H9 (cell line): ENCODE data around the gene CD164. TPM values are rescaled to one million over a fixed set of nuclear protein-coding genes. Genes with fewer than 3 reads are reported as not detected.
A peak's percentile ranks its signal among the peaks of the same experiment; 100 is the strongest.

Experiments used
- DNase-seq: peaks from one replicate; pipeline ENCODE4 v3.0.0-alpha.2; 2017
- H2AFZ ChIP-seq: one replicate; pipeline ENCODE4 v1.6.1; 2013; ENCODE audit warnings: mild to moderate bottlenecking, low read length, control low read depth, moderate library complexity
- H2AK5ac ChIP-seq: 2 replicates; pipeline ENCODE4 v1.6.1; 2013; ENCODE audit warnings: low read length, control low read depth, mixed read lengths; ENCODE audit not compliant: insufficient read length
- H2BK120ac ChIP-seq: one replicate; pipeline ENCODE4 v1.6.1; 2013; ENCODE audit warnings: low read depth, mild to moderate bottlenecking, low read length, control low read depth, inconsistent platforms; ENCODE audit not compliant: poor library complexity, severe bottlenecking
- H2BK12ac ChIP-seq: 2 replicates; pipeline ENCODE4 v1.6.1; 2013; ENCODE audit warnings: low read length, control low read depth, mixed read lengths, low read depth; ENCODE audit not compliant: insufficient read length
- H2BK15ac ChIP-seq: 2 replicates; pipeline ENCODE4 v1.6.1; 2013; ENCODE audit warnings: low read depth, low read length, control low read depth
- H2BK20ac ChIP-seq: one replicate; pipeline ENCODE4 v1.6.1; 2013; ENCODE audit warnings: low read depth, mild to moderate bottlenecking, low read length, control low read depth, inconsistent platforms; ENCODE audit not compliant: poor library complexity, severe bottlenecking
- H2BK5ac ChIP-seq: 2 replicates; pipeline ENCODE4 v1.6.1; 2013; ENCODE audit warnings: low read length, control low read depth, mixed read lengths; ENCODE audit not compliant: insufficient read length
- H3K14ac ChIP-seq: 2 replicates; pipeline ENCODE4 v1.6.1; 2013; ENCODE audit warnings: low read length, control low read depth; ENCODE audit not compliant: insufficient read depth
- H3K18ac ChIP-seq: 2 replicates; pipeline ENCODE4 v1.6.1; 2013; ENCODE audit warnings: low read depth, mild to moderate bottlenecking, mixed read lengths, low read length, control low read depth; ENCODE audit not compliant: insufficient read length
- H3K23ac ChIP-seq: 2 replicates; pipeline ENCODE4 v1.6.1; 2013; ENCODE audit warnings: low read length, control low read depth, mixed read lengths, low read depth; ENCODE audit not compliant: insufficient read length
- H3K23me2 ChIP-seq: 2 replicates; pipeline ENCODE4 v1.6.1; 2013; ENCODE audit warnings: low read depth, mild to moderate bottlenecking, mixed read lengths, low read length, control low read depth; ENCODE audit not compliant: insufficient read length, poor library complexity, severe bottlenecking
- H3K27ac ChIP-seq: 2 replicates; pipeline ENCODE4 v1.5.1; 2013; ENCODE audit warnings: low read length, control low read depth, mixed read lengths, low read depth; ENCODE audit not compliant: insufficient read length
- H3K27me3 ChIP-seq: 2 replicates; pipeline ENCODE4 v1.6.1; 2013; ENCODE audit warnings: low read length, control low read depth, inconsistent platforms; ENCODE audit not compliant: insufficient read depth
- H3K4ac ChIP-seq: 2 replicates; pipeline ENCODE4 v1.6.1; 2013; ENCODE audit warnings: low read depth, mild to moderate bottlenecking, control low read depth, inconsistent platforms, low read length, moderate library complexity
- H3K4me1 ChIP-seq: 2 replicates; pipeline ENCODE4 v1.6.1; 2013; ENCODE audit warnings: low read length, control low read depth, inconsistent platforms; ENCODE audit not compliant: insufficient read depth
- H3K4me2 ChIP-seq: 2 replicates; pipeline ENCODE4 v1.6.1; 2013; ENCODE audit warnings: low read length, control low read depth, mixed read lengths; ENCODE audit not compliant: insufficient read length, insufficient read depth
- H3K56ac ChIP-seq: 2 replicates; pipeline ENCODE4 v1.6.1; 2013; ENCODE audit warnings: low read depth, mild to moderate bottlenecking, mixed read lengths, low read length, control low read depth; ENCODE audit not compliant: insufficient read length
- H3K79me1 ChIP-seq: 2 replicates; pipeline ENCODE4 v1.6.1; 2013; ENCODE audit warnings: low read depth, mild to moderate bottlenecking, moderate library complexity, low read length, control low read depth, inconsistent platforms; ENCODE audit not compliant: insufficient read depth, poor library complexity, severe bottlenecking
- H3K79me2 ChIP-seq: 2 replicates; pipeline ENCODE4 v1.6.1; 2013; ENCODE audit warnings: low read length, control low read depth, inconsistent platforms; ENCODE audit not compliant: insufficient read depth
- H3K9ac ChIP-seq: 2 replicates; pipeline ENCODE4 v1.6.1; 2013; ENCODE audit warnings: low read length, control low read depth, mixed read lengths; ENCODE audit not compliant: insufficient read length; ENCODE audit errors: extremely low read depth
- H3K9me3 ChIP-seq: one replicate; pipeline ENCODE4 v1.6.1; 2013; ENCODE audit warnings: low read depth, low read length, inconsistent platforms; ENCODE audit not compliant: control insufficient read depth
- H3T11ph ChIP-seq: one replicate; pipeline ENCODE4 v1.6.1; 2013; ENCODE audit warnings: mild to moderate bottlenecking, low read length, control low read depth, inconsistent platforms
- H4K20me1 ChIP-seq: one replicate; pipeline ENCODE4 v1.6.1; 2013; ENCODE audit not compliant: control insufficient read depth, insufficient read length, insufficient read depth
- H4K5ac ChIP-seq: 2 replicates; pipeline ENCODE4 v1.6.1; 2013; ENCODE audit warnings: low read depth, mild to moderate bottlenecking, mixed read lengths, low read length, control low read depth; ENCODE audit not compliant: insufficient read length
- H4K8ac ChIP-seq: replicated peaks from 2 replicates; pipeline ENCODE4 v1.6.1; 2013; ENCODE audit warnings: low read length, control low read depth, mixed read lengths, low read depth; ENCODE audit not compliant: insufficient read length
- H4K91ac ChIP-seq: 2 replicates; pipeline ENCODE4 v1.6.1; 2013; ENCODE audit warnings: low read depth, mild to moderate bottlenecking, moderate library complexity, mixed read lengths, low read length, control low read depth; ENCODE audit not compliant: insufficient read length
- H3K27ac Mint-ChIP-seq, 3 experiments: 2 replicates in 2 of 3; 3 replicates in 1 of 3; pipeline ENCODE4 v1.8.0; 2020 to 2021; ENCODE audit warnings: mixed read lengths in 3 of 3, mild to moderate bottlenecking in 1 of 3, moderate library complexity in 1 of 3
- H3K27me3 Mint-ChIP-seq: 2 replicates; pipeline ENCODE4 v1.8.0; 2021; ENCODE audit warnings: low read depth, mild to moderate bottlenecking, moderate library complexity, mixed read lengths
- H3K36me3 Mint-ChIP-seq, 3 experiments: 2 replicates in 2 of 3; 3 replicates in 1 of 3; pipeline ENCODE4 v1.8.0; 2020 to 2021; ENCODE audit warnings: low read depth in 3 of 3, mixed read lengths in 3 of 3; ENCODE audit not compliant: insufficient read depth in 1 of 3
- H3K4me1 Mint-ChIP-seq, 2 experiments: 2 replicates each; pipeline ENCODE4 v1.8.0; 2020; ENCODE audit warnings: mixed read lengths in 2 of 2
- H3K4me3 Mint-ChIP-seq, 2 experiments: 2 replicates in 1 of 2; 3 replicates in 1 of 2; pipeline ENCODE4 v1.8.0; 2020 to 2021; ENCODE audit warnings: mild to moderate bottlenecking in 2 of 2, mixed read lengths in 2 of 2, moderate library complexity in 1 of 2
- H3K9me3 Mint-ChIP-seq, 2 experiments: 2 replicates in 1 of 2; 3 replicates in 1 of 2; pipeline ENCODE4 v1.8.0; 2020; ENCODE audit warnings: mild to moderate bottlenecking in 2 of 2, mixed read lengths in 2 of 2, moderate library complexity in 1 of 2
- CTCF ChIP-seq: fragments of 200-600 bp; sonication (generic); conservative IDR thresholded peaks from 3 replicates; pipeline ENCODE4 v1.8.0; 2021; ENCODE audit warnings: antibody characterized with exemption, mild to moderate bottlenecking
- WGBS: extraction: QIAGEN DNeasy Blood & Tissue Kit; methylation state at CpG from one replicate; pipeline ENCODE4 v1.1.7; 2013; ENCODE audit warnings: missing lambda C conversion rate, low lambda C conversion rate, mixed read lengths; ENCODE audit not compliant: insufficient read length; ENCODE audit errors: extremely low coverage; 5-methylcytosine and 5-hydroxymethylcytosine counted together
- total RNA-seq: library from RNA; stranded (reverse); gene quantifications from 2 replicates; pipeline ENCODE4 v1.2.1, GENCODE V29; 2021

Gene CD164
- total RNA-seq, 1 experiment from 2014 or later: 130 TPM

DNA sequence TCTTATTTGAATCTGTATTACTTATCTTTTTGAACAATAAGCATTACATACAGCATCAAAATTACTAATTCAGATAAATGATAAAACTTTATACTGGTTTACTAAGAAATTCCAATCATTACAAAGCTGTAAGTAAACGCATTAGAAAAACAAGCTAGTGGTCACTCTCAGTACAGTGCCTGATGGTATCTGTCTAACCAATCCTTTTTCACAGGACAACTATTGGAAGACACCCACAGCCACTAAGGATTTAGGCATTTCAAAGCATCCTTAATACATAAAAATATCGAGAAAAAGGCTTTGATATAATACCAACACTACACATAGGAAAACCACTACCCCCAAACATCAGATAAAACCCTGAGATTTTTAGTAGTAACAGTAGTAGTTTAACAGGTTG, 2.6 kb downstream of the CD164 start:
- peaks cover 22 to 23% of the 10 kb centered on the region in 2 experiments for H3K4me1 Mint-ChIP-seq
- H3K9me3 Mint-ChIP-seq: no peaks in the 10 kb centered on the region
- Histone ChIP-seq H2BK20ac (no peak overlapping the region), H3K9ac (no peak overlapping the region), H2BK15ac (no peak overlapping the region), H3K23ac (no peak overlapping the region), H4K8ac (no peak overlapping the region), H3K4ac (no peak overlapping the region), H3K23me2 (peaks cover 5% of the 10 kb centered on the region), H3K79me1 (no peaks in the 10 kb centered on the region), H2AK5ac (no peak overlapping the region), H4K91ac (no peak overlapping the region), H4K5ac (no peak overlapping the region), H4K20me1 (no peaks in the 10 kb centered on the region), H3K56ac (no peak overlapping the region), H3K14ac (no peak overlapping the region), H2BK120ac (no peak overlapping the region), H3K27me3 (no peaks in the 10 kb centered on the region), H3K27ac (no peak overlapping the region), H3K4me2 (peak overlapping the region; percentile 62), H3K79me2 (peaks cover 23% of the 10 kb centered on the region), H2BK5ac (no peak overlapping the region), H3K18ac (no peak overlapping the region), H3K4me1 (no peaks in the 10 kb centered on the region), H3K9me3 (no peaks in the 10 kb centered on the region), H3T11ph (no peak overlapping the region), H2AFZ (no peak overlapping the region), H2BK12ac (no peak overlapping the region)
- peak overlapping the region in 1 of 3 experiments; percentile 55; a peak in 1 of 7 replicates for H3K27ac Mint-ChIP-seq
- peak overlapping the region; percentile 85 to 89 for H3K4me3 Mint-ChIP-seq
- no peak for TF ChIP-seq CTCF
- no peak for DNase-seq
- no peaks in the 10 kb centered on the region for H3K27me3 Mint-ChIP-seq
- H3K36me3 Mint-ChIP-seq: peaks cover 26 to 45% (median 43%) of the 10 kb centered on the region in 3 experiments; a peak in 6 of 7 replicates
- WGBS: no CpG with 5 or more reads among the region's 2 CpGs
